Measurements from ENCODE around the gene MMP12.
"Not testable (repeated sequence)": the region's sequence is repeated elsewhere in the genome, so short reads cannot be mapped to it uniquely, and the experiment has no call there.

The MMP12 gene

DNA sequence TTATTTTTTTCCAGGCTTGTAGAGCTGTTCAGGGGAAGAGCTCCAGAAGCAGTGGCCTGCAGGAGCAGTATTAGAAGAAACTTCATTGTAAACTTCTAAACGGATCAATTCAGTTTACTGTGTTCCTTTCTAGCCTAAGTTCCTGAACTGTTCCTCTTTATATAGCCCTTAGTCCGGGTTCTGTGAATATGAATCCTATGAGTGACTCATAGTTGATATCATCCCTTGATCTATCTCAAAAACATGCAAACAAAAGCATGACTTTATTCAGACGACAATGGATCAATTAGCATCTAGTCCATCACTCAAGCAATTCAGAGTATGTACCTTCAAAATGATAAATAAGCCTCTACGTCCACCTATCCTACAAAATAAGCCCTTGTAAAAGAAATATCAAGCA, at the start of gene MMP12:
Gene MMP12, minus strand, starts transcription at position 131 of the 400 bp plus-strand sequence. Its CDS starts 45 bp downstream, at position 86.
- no peak for DNase-seq
- Mint-ChIP-seq H3K36me3 (no peaks in the 10 kb centered on the region), H3K4me1 (no peaks in the 10 kb centered on the region), H3K9me3 (no peaks in the 10 kb centered on the region), H3K27ac (no peak within 1 kb of the TSS), H3K4me3 (no peak within 1 kb of the TSS), H3K27me3 (no peaks in the 10 kb centered on the region)
- CTCF ChIA-PET = no interaction called here

DNA sequence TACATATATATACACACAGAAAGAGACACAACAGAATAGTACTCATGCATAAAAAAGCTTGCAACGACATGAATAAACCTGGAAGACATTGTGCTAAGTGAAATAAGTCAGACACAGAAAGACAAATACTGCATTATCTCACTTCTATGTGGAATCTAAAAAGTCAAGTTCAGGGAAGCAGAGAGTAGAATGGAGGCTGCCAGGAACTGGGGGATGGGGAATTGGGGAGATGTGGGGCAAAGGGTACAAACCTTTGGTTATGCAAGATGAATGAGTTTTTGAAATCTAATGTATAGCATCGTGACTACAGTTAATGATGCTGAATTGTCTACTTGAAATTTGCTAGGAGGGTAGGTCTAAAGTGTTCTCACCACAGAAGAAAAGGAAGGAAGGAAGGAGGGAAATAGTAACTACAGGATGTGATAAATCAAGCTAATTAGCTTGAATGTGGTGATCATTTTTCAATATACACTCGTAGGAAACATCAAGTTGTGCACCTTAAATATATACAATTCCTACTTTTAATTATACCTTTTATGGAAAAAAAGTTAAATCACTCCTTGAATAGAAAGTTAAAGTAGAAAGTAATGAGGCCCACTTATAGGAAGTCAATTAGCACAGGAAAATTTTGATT, 46.9 kb upstream of the MMP12 start:
- peaks cover 14% of the 10 kb centered on the region for H3K27me3 Mint-ChIP-seq
- no peak overlapping the region for H3K4me3 Mint-ChIP-seq
- H3K9me3 Mint-ChIP-seq = no peaks in the 10 kb centered on the region
- H3K36me3 Mint-ChIP-seq = no peaks in the 10 kb centered on the region
- no peak overlapping the region for H3K27ac Mint-ChIP-seq
- no peak for DNase-seq
- CTCF ChIA-PET = interaction anchor here (1.1 to 1.5 kb wide), 2 partner anchors 18 to 20 kb away, joined by 3 to 5 read pairs; no protein-coding TSS in a partner anchor
- H3K4me1 Mint-ChIP-seq = peaks cover 5% of the 10 kb centered on the region

DNA sequence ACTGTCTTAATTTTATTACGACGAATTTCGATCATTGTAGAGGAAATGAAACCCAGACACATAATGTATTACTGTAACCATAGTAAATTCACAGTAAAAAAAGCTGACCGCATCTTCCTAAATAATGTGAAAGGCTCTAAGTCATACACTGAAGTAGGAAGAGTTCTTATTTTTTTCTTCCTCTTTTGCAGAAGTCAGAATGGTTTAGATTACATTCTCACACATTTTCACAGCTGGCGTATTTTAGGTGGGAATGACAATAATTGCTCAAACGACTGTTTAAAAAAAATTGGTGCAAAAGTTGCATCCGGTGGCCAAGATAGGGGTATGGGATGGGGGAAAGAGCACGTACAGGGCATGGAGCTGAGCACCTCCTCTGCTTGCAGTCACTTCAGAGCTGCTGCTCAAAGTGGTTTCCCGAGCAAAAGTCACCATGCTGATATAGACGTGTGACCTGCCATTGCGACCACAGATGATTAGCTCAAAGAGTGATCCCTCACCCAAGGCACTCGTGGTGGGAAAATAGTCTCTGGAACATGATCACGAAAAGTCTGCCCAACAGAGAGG, 45.4 kb upstream of the MMP12 start:
- no peak overlapping the region for H3K4me3 Mint-ChIP-seq
- CTCF ChIA-PET = interaction anchor here (0.9 to 1.2 kb wide), 3 partner anchors 8 to 89 kb away, joined by 3 to 7 read pairs (median 3); no protein-coding TSS in a partner anchor
- H3K27me3 Mint-ChIP-seq = peaks cover 15% of the 10 kb centered on the region
- H3K9me3 Mint-ChIP-seq = no peaks in the 10 kb centered on the region
- H3K4me1 Mint-ChIP-seq = peaks cover 5% of the 10 kb centered on the region
- H3K36me3 Mint-ChIP-seq = no peaks in the 10 kb centered on the region
- DNase-seq = no peak
- H3K27ac Mint-ChIP-seq = no peak overlapping the region

DNA sequence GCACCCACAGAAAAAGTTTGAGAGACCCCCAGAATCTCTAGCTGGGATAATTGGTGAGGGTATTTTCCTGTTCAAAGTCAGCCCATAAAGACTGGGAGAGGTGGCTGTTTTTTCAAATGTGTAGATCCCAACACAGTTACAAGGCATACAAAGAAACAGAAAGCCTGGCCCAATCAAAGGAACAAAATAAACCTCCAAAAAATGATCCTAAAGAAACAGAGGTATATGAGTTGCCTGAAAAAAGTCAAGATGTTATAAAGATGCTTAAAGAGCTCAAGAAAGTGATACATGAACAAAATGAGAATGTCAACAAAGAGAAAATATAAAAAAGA, 40.2 kb upstream of the MMP12 start:
- no peak for DNase-seq
- Mint-ChIP-seq H3K36me3 (no peaks in the 10 kb centered on the region), H3K27me3 (peaks cover 11% of the 10 kb centered on the region), H3K9me3 (no peaks in the 10 kb centered on the region), H3K27ac (no peak overlapping the region), H3K4me1 (peaks cover 2% of the 10 kb centered on the region), H3K4me3 (no peak overlapping the region)
- CTCF ChIA-PET = interaction anchor here (1.0 to 1.6 kb wide), 8 partner anchors 14 to 142 kb away, joined by 3 to 18 read pairs (median 6); no protein-coding TSS in a partner anchor

DNA sequence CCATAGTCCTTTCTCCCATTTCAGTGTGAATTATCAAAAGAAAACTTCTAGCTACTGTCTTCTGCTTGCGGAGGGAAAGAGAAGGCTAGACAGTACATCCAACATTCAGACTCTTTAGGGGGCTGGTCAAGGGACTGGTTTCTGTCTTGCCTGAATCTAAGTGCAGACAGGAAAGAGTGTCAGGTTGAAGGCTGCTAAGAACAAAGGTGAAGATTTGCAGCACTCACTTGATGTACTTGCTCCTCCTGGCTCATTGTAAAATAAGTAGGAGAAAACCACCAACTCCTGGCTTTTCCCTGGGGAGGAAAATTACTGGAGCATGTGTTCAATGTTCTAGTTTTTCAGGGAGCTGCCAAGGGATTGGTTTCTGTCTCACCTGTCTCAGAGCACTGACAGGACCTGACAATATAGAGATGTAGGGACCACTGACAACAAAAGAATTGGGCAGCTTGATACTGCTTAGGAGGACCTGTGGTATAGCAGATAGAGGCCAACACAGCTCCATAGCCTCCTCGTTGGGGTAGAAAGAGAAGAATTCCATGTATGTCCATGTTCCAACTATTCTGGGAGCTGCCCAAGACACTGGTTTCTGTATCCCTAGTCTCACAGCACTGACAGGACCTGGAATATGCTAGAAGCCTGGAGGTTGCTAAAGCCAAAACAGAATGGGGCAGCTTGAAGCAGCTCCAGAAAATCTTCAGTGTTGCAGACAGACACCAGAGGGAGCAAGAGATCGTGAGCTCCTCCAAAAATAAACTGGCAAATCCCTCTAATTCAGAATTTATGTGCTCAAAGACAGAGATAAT, 39.7 kb upstream of the MMP12 start:
- CTCF ChIA-PET = interaction anchor here (1.0 to 1.6 kb wide), 8 partner anchors 15 to 143 kb away, joined by 3 to 18 read pairs (median 6); no protein-coding TSS in a partner anchor
- no peak for DNase-seq
- Mint-ChIP-seq H3K36me3 (no peaks in the 10 kb centered on the region), H3K4me1 (no peaks in the 10 kb centered on the region), H3K27me3 (peaks cover 11% of the 10 kb centered on the region), H3K4me3 (no peak overlapping the region), H3K27ac (no peak overlapping the region), H3K9me3 (no peaks in the 10 kb centered on the region)

DNA sequence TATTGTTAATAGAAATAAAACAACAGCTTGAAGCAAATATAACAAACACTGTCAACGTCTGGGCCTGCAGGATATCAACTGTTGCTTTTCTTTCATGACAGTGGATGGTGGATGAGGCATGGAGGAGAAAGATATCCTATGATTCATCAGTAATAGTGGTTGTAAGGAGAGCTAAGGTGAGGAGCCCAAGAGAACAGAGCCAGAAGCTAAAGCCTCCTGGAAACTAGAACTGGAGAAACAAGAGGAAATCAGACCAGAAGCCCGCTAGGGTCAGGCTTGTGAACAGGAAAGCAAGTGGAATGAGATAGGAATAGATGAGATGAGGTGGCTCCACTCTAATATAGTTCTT, 37.7 kb upstream of the MMP12 start:
- CTCF ChIA-PET = interaction anchor here (1.6 kb wide), 1 partner anchor 29 kb away, joined by 6 read pairs; no protein-coding TSS in a partner anchor
- peaks cover 11% of the 10 kb centered on the region for H3K27me3 Mint-ChIP-seq
- H3K27ac Mint-ChIP-seq = no peak overlapping the region
- no peaks in the 10 kb centered on the region for H3K4me1 Mint-ChIP-seq
- no peaks in the 10 kb centered on the region for H3K36me3 Mint-ChIP-seq
- no peaks in the 10 kb centered on the region for H3K9me3 Mint-ChIP-seq
- no peak for DNase-seq
- no peak overlapping the region for H3K4me3 Mint-ChIP-seq

DNA sequence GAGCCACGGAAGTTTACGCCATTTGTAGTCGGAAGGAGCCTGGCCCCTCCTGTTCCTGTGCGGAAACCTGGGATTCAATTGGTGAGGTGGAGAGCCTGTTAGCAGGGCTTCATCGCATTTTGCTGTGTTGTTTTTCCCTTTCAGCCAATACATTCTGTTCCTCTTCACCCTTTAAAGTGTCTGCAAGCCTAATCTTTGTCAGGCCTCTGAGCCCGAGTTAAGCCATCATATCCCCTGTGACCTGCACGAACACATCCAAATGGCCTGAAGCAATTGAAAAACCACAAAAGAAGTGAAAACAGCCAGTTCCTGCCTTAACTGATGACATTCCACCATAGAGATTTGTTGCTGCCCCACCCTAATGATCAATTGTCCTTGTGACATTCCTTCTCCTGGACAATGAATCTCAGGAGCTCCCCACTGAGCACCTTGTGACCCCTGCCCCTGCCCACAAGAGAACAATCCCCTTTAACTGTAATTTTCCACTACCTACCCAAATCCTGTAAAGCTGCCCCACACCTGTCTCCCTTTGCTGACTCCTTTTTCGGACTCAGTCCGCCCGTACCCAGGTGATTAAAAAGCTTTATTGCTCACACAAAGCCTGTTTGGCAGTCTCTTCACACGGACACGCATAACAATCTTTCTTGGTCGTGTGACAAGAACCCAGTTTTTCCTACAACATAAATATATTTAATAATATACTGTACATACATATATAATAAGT, 37.1 kb upstream of the MMP12 start:
- Mint-ChIP-seq H3K4me3 (no peak overlapping the region), H3K27me3 (peaks cover 10% of the 10 kb centered on the region), H3K36me3 (no peaks in the 10 kb centered on the region), H3K4me1 (no peaks in the 10 kb centered on the region), H3K9me3 (no peaks in the 10 kb centered on the region), H3K27ac (no peak overlapping the region)
- no peak for DNase-seq
- CTCF ChIA-PET = interaction anchor here (1.6 kb wide), 1 partner anchor 29 kb away, joined by 6 read pairs; no protein-coding TSS in a partner anchor

DNA sequence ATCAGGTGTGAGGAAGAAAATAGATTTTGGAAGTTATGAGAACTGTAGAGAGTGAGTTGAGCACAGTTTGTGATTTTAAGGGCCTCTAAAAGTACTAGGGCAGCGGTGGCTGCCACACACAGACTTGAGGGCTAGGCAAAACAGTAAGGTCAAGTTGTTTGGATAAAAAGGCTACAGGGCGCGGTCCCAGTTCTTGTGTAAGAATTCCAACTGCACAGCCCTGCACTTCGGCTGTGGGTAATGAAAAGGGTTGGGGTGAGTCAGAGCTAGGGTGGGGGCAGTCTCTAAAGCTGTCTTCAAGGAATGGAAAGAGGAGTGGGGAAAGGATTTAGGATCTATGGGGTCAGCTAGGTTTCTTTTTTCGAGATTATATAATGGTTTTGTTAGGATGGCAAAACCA, 31.1 kb upstream of the MMP12 start:
- CTCF ChIA-PET, H3K27me3 Mint-ChIP-seq, H3K27ac Mint-ChIP-seq, H3K9me3 Mint-ChIP-seq, DNase-seq, H3K36me3 Mint-ChIP-seq, H3K4me3 Mint-ChIP-seq, H3K4me1 Mint-ChIP-seq: not testable (repeated sequence)

DNA sequence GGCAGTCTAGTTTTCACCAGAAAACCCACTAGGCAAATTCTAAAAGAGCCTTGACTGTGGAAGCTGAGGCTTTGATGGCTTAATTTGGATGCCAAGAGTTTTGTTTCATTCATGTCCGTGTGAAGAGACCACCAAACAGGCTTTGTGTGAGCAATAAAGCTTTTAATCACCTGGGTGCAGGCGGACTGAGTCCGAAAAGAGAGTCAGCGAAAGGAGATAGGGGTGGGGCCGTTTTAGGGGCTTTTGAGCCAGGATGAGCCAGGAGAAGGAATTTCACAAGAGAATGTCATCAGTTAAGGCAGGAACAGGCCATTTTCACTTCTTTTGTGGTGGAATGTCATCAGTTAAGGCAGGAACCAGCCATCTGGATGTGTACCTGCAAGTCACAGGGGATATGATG, 29.1 kb upstream of the MMP12 start:
- H3K27me3 Mint-ChIP-seq, CTCF ChIA-PET, DNase-seq, H3K27ac Mint-ChIP-seq, H3K4me1 Mint-ChIP-seq, H3K9me3 Mint-ChIP-seq, H3K4me3 Mint-ChIP-seq, H3K36me3 Mint-ChIP-seq: not testable (repeated sequence)

DNA sequence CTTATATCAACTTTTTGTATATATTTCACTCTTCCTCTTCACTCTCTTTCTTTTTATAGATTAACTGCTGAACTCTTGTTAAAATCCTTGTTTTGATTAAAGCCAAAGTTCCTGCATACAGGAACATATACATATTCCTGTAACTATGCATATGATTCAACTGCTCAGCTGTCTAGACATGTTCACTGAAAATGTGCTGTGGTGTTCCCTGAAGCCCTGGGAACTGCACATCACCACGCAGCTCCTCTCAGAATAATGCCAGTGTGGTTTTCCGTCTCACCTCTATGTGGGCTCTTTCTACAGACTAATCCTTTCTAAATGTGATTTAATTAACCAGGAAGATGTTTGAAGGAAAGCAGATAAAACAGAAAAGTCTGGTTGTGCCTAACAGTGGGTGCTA, 25.6 kb upstream of the MMP12 start:
- no peak overlapping the region for H3K27ac Mint-ChIP-seq
- H3K36me3 Mint-ChIP-seq = no peaks in the 10 kb centered on the region
- no peak for DNase-seq
- no peaks in the 10 kb centered on the region for H3K4me1 Mint-ChIP-seq
- no peaks in the 10 kb centered on the region for H3K9me3 Mint-ChIP-seq
- CTCF ChIA-PET = no interaction called here
- no peaks in the 10 kb centered on the region for H3K27me3 Mint-ChIP-seq
- no peak overlapping the region for H3K4me3 Mint-ChIP-seq

DNA sequence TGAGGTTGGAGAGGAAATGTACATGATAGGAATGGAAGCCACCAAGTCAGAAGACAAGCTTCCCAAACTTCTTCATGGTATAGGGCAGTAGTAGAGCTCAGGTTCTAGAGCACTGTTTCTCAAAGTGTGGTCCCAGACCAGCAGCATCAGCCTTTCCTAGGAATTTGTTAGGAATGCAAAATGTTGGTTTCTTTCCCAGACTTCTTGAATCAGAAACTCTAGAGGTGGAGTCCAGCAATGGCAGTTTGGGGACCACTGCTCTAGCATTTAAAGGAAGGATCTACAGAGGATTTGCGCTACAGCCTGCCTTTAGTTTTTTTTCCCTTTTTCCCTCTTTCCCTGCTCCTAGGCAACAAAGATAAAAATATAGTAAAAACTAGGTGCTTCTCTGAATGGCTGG, 17.0 kb upstream of the MMP12 start:
- H3K27me3 Mint-ChIP-seq = peaks cover 9% of the 10 kb centered on the region
- no peak for DNase-seq
- H3K4me1 Mint-ChIP-seq = no peaks in the 10 kb centered on the region
- CTCF ChIA-PET = no interaction called here
- H3K27ac Mint-ChIP-seq = no peak overlapping the region
- no peaks in the 10 kb centered on the region for H3K36me3 Mint-ChIP-seq
- H3K4me3 Mint-ChIP-seq = no peak overlapping the region
- H3K9me3 Mint-ChIP-seq = no peaks in the 10 kb centered on the region

DNA sequence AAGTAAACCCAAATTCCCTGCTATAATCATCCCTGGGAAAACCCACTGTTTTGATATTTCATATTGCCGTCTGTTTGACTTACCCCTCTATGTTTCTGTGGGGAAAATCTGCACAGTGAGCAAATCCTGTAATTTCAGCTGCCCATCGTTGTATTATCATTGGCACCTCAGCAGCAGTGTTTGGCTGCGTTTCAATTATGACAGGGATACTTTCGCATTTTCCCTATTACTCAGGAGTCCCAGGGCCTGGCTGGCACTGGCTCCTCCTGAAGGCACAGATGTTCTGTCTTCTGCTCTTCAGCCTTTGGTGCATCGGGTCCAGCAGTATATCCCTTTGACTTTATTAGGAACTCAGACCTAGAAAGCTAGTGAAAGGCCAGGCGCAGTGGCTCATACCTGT, 12.2 kb upstream of the MMP12 start:
- no peak overlapping the region for H3K27ac Mint-ChIP-seq
- DNase-seq = no peak
- H3K4me3 Mint-ChIP-seq = no peak overlapping the region
- CTCF ChIA-PET = no interaction called here
- H3K36me3 Mint-ChIP-seq = no peaks in the 10 kb centered on the region
- no peaks in the 10 kb centered on the region for H3K9me3 Mint-ChIP-seq
- peaks cover 9% of the 10 kb centered on the region for H3K27me3 Mint-ChIP-seq
- no peaks in the 10 kb centered on the region for H3K4me1 Mint-ChIP-seq

DNA sequence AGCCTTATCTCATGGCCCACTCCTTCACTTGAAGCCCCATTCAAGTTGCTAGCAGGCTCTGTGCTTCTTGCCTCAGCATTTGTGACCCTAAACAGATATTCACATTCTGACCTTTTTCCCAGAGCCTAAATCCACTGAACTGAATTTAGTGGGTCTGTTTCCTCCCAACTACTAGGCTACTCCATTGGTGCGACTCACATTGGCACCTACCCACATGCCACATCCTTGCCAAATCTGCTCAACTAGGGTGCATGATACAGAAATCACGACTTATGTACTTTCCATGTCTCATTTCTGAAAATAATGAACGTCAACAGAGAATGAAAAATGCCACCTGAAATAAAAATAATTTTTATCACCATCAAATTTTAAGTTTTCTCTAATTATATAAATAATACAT, 8.4 kb upstream of the MMP12 start:
- Mint-ChIP-seq H3K9me3 (no peaks in the 10 kb centered on the region), H3K36me3 (no peaks in the 10 kb centered on the region), H3K27me3 (no peaks in the 10 kb centered on the region), H3K27ac (no peak overlapping the region), H3K4me3 (no peak overlapping the region), H3K4me1 (no peaks in the 10 kb centered on the region)
- CTCF ChIA-PET = no interaction called here
- DNase-seq = no peak

DNA sequence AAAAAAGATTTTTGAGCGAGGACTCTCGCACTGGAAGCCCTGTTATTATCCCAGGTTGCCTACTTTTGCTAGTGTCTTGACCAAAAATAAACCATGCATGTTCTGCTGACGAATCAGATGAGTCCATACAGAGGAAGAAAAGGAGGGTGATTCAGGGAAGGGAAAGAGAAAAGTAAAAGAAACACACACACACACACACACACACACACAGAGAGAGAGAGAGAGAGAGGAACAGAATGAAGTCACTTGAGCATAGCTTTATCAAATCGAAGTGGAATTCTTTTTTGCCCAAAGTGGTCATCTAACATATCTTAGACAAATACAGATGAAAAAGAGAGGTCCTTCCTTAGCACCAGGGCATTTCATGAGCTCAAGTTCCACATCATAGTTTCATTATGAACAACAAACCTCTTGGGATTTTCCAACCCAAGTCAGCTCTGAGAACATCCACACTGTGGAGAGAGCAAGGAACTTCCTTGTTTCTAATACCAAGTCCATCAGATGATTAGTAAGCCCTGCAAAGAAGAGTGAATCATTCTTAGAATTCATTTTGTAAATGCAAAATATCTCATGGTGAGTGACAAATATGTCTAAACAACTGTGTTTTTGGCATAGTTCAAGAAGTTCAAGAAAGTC, 7.7 kb upstream of the MMP12 start:
- CTCF ChIA-PET = no interaction called here
- no peak overlapping the region for H3K4me3 Mint-ChIP-seq
- no peaks in the 10 kb centered on the region for H3K4me1 Mint-ChIP-seq
- no peaks in the 10 kb centered on the region for H3K27me3 Mint-ChIP-seq
- no peak for DNase-seq
- H3K36me3 Mint-ChIP-seq = no peaks in the 10 kb centered on the region
- no peaks in the 10 kb centered on the region for H3K9me3 Mint-ChIP-seq
- H3K27ac Mint-ChIP-seq = no peak overlapping the region

Measured in activated naive CD4-positive, alpha-beta T cell treated with anti-CD3 and anti-CD28 coated beads, Interleukin-2, amount 10 ng/mL, durations not matched to agents 7 days and 5 days (primary cell).